GM12892 (cell line): ENCODE data around the gene DDX10.

Experiments used
- POLR2A ChIP-seq: IDR thresholded peaks from 2 replicates; pipeline ENCODE4 v1.6.1; 2011; ENCODE audit warnings: low read depth, low read length, control low read depth
- POLR2AphosphoS5 ChIP-seq: IDR thresholded peaks from 2 replicates; pipeline ENCODE4 v1.6.1; 2011; ENCODE audit warnings: low read depth, low read length, control low read depth
- TAF1 ChIP-seq: IDR thresholded peaks from 2 replicates; pipeline ENCODE4 v1.6.1; 2011; ENCODE audit warnings: low read depth, mild to moderate bottlenecking, control low read depth, low read length, borderline replicate concordance

- TF ChIP-seq POLR2A (no peak), TAF1 (no peak), POLR2AphosphoS5 (no peak)
Measured at GRCh38 chr11:108891143-108891542, 226.3 kb downstream of the DDX10 start.
